ENCODE data around the gene MYL7. TPM values are rescaled to one million over a fixed set of nuclear protein-coding genes. Genes with fewer than 3 reads are reported as not detected.

Gene MYL7
- total RNA-seq, 1 donor from 2014 or later = 11.4 TPM

DNA sequence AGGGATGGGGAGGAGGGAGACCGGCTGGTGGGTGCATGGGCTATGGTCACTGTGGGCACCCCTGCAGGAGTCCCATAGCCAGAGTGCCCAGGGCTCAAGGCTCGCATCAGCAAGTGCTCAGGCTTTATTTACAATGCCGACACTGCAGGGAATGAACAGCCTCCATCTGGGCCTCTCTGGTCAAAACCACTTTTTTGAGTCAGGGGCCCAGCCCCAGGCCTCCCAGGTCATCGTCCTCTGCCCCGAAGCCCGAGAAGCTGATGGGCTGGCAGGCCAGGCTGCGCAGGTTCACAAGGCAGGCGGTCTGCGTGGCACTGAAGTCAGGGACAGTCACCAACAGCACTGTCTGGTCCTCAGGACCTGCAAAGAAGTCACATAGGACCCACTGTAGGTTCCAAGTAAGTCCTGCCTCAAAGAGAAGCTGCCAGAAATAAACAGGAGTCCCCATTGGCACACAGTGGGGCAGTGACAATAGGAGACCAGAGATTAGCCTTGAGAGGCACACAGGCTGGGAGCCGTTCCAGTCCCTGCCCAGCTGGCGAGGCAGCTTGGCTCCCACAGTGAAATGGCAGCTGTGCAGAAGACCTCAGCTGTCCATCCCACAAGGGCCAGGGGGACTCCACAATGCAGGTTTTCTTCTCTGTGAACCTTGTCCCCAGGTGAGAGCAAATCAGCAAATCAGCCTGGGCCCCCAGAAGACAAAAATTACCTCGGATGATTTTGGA, 26.4 kb downstream of the MYL7 start:
- DNase-seq (ENCODE audit: low spot score in 2 of 2, unreplicated experiment in 2 of 2) = no peak
- no peaks in the 10 kb centered on the region for H3K9me3 Mint-ChIP-seq
- TF ChIP-seq, protein P1, sequence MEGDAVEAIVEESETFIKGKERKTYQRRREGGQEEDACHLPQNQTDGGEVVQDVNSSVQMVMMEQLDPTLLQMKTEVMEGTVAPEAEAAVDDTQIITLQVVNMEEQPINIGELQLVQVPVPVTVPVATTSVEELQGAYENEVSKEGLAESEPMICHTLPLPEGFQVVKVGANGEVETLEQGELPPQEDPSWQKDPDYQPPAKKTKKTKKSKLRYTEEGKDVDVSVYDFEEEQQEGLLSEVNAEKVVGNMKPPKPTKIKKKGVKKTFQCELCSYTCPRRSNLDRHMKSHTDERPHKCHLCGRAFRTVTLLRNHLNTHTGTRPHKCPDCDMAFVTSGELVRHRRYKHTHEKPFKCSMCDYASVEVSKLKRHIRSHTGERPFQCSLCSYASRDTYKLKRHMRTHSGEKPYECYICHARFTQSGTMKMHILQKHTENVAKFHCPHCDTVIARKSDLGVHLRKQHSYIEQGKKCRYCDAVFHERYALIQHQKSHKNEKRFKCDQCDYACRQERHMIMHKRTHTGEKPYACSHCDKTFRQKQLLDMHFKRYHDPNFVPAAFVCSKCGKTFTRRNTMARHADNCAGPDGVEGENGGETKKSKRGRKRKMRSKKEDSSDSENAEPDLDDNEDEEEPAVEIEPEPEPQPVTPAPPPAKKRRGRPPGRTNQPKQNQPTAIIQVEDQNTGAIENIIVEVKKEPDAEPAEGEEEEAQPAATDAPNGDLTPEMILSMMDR (IDR thresholded peaks at IDR 0.05; ENCODE audit: unreplicated experiment) = no peak
- no peak overlapping the region for H3K4me3 Mint-ChIP-seq
- peaks cover 35% of the 10 kb centered on the region for H3K36me3 Mint-ChIP-seq
- H3K27ac Mint-ChIP-seq = no peak overlapping the region
- H3K4me1 Mint-ChIP-seq = peaks cover under 1% of the 10 kb centered on the region
- no peaks in the 10 kb centered on the region for H3K27me3 Mint-ChIP-seq (ENCODE audit: low read depth)

DNA sequence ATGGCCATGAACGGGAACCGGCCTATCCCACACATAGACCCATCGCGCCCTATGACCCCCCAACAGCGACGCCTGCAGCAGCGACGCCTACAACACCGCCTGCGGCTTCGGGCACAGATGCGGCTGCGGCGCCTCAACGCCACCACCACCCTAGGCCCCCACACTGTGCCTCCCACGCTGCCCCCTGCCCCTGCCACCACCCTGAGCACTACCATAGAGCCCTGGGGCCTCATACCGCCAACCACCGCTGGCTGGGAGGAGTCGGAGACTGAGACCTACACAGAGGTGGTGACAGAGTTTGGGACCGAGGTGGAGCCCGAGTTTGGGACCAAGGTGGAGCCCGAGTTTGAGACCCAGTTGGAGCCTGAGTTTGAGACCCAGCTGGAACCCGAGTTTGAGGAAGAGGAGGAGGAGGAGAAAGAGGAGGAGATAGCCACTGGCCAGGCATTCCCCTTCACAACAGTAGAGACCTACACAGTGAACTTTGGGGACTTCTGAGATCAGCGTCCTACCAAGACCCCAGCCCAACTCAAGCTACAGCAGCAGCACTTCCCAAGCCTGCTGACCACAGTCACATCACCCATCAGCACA, 27.3 kb downstream of the MYL7 start:
- no peaks in the 10 kb centered on the region for H3K27me3 Mint-ChIP-seq (ENCODE audit: low read depth)
- no peak for DNase-seq (ENCODE audit: low spot score in 2 of 2, unreplicated experiment in 2 of 2)
- TF ChIP-seq, protein P1 (IDR thresholded peaks at IDR 0.05; ENCODE audit: unreplicated experiment) = no peak
- peaks cover 27% of the 10 kb centered on the region for H3K36me3 Mint-ChIP-seq
- H3K4me3 Mint-ChIP-seq = no peak overlapping the region
- no peaks in the 10 kb centered on the region for H3K4me1 Mint-ChIP-seq
- H3K9me3 Mint-ChIP-seq = no peaks in the 10 kb centered on the region
- no peak overlapping the region for H3K27ac Mint-ChIP-seq

DNA sequence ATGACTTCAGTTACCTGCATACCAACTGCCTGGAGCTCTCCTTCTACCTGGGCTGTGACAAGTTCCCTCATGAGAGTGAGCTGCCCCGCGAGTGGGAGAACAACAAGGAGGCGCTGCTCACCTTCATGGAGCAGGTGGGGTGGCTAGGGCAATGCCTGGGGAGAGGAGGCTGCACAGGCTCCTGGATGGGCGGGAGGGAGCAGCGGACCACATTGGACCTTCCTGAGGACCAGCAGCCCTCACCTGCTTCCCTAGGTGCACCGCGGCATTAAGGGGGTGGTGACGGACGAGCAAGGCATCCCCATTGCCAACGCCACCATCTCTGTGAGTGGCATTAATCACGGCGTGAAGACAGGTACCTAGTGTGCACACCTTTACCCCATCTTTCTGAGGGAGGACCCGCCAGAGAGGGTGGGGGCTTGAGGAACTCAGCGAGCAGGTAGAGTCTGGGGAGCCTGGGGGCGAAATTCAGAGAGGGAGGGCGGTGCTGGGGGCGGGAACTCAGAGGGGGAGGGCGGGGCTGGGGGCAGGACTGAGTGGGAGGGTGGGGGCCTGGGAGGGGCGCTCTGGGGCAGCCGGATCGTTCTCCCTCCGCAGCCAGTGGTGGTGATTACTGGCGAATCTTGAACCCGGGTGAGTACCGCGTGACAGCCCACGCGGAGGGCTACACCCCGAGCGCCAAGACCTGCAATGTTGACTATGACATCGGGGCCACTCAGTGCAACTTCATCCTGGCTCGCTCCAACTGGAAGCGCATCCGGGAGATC, 28.0 kb downstream of the MYL7 start:
- Mint-ChIP-seq H3K27ac (no peak overlapping the region), H3K9me3 (no peaks in the 10 kb centered on the region)

DNA sequence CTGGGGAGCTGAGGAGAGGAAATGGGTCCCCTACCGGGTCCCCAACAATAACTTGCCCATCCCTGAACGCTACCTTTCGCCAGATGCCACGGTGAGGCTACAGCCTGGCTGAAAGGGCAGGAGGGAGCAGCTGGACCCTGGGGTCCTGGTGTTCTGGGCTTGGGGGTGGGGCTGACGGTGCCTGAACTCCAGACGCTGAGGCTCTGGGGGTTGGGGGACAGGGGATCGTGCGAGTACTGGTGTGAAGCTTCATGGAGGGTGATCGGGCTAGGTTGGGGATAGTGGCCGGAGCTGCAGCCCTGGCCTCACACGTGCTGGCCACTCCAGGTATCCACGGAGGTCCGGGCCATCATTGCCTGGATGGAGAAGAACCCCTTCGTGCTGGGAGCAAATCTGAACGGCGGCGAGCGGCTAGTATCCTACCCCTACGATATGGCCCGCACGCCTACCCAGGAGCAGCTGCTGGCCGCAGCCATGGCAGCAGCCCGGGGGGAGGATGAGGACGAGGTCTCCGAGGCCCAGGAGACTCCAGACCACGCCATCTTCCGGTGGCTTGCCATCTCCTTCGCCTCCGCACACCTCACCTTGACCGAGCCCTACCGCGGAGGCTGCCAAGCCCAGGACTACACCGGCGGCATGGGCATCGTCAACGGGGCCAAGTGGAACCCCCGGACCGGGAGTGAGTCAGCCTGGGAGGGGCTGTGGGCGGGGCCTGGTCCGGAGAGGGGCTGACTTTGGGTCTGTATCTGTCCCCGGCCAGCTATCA, 28.7 kb downstream of the MYL7 start:
- Mint-ChIP-seq H3K27me3 (ENCODE audit: low read depth) (no peaks in the 10 kb centered on the region), H3K4me1 (no peaks in the 10 kb centered on the region), H3K36me3 (peaks cover 22% of the 10 kb centered on the region), H3K4me3 (no peak overlapping the region), H3K27ac (no peak overlapping the region), H3K9me3 (no peaks in the 10 kb centered on the region)
- no peak for DNase-seq (ENCODE audit: low spot score in 2 of 2, unreplicated experiment in 2 of 2)
- TF ChIP-seq, protein P1 (IDR thresholded peaks at IDR 0.05; ENCODE audit: unreplicated experiment) = no peak

More for the DNA sequence above, 28.0 kb downstream of the MYL7 start:
- H3K36me3 Mint-ChIP-seq = peaks cover 26% of the 10 kb centered on the region
- no peaks in the 10 kb centered on the region for H3K27me3 Mint-ChIP-seq (ENCODE audit: low read depth)
- H3K4me1 Mint-ChIP-seq = no peaks in the 10 kb centered on the region
- no peak for DNase-seq (ENCODE audit: low spot score in 2 of 2, unreplicated experiment in 2 of 2)
- TF ChIP-seq, protein P1 (IDR thresholded peaks at IDR 0.05; ENCODE audit: unreplicated experiment) = no peak
- no peak overlapping the region for H3K4me3 Mint-ChIP-seq

DNA sequence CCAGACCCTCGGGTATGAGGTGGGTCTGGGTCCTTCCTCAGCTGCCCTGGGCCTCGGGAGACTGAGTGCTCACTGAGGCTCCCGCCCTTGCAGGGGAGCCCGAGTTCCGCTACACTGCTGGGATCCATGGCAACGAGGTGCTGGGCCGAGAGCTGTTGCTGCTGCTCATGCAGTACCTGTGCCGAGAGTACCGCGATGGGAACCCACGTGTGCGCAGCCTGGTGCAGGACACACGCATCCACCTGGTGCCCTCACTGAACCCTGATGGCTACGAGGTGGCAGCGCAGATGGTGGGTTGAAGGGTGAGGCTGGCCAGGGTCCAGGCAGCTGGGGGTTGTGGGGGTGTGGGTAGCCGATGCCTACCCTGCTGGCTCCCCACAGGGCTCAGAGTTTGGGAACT, 29.4 kb downstream of the MYL7 start:
- Mint-ChIP-seq H3K36me3 (peaks cover 22% of the 10 kb centered on the region), H3K4me3 (no peak overlapping the region), H3K27me3 (ENCODE audit: low read depth) (no peaks in the 10 kb centered on the region), H3K27ac (no peak overlapping the region), H3K9me3 (no peaks in the 10 kb centered on the region), H3K4me1 (no peaks in the 10 kb centered on the region)
- no peak for DNase-seq (ENCODE audit: low spot score in 2 of 2, unreplicated experiment in 2 of 2)
- TF ChIP-seq, protein P1 (IDR thresholded peaks at IDR 0.05; ENCODE audit: unreplicated experiment) = no peak
